RPMI8226 (cell line): Measurements from ENCODE around the gene RAB40A.

ENCODE experiments used
- DNase-seq: peaks from one replicate; pipeline ENCODE4 v3.0.0-alpha.2; 2015

Gene RAB40A

DNA sequence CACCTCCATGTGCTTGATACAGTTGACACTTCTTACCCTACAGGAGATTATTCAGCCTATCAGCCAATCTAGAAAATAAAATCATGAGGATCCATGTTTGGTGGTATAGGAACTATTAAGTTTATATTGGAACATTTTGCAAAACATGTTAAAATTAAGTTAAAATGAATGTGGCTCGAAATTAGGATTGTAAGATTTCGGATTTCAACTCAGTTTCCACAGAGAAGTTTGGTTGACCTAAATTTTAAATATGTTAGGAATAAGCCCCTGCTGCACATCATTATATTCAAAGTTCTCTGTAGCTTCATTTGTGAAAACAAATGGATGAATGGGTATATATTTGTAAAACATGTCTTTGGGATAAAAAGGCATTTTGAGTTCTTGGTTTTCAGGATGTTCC lies at the start of gene RAB40A:
RAB40A (minus strand) TSS at position 101 of the 400 bp plus-strand sequence. CDS start 18,733 bp downstream, outside the sequence.
- DNase-seq = no peak

DNA sequence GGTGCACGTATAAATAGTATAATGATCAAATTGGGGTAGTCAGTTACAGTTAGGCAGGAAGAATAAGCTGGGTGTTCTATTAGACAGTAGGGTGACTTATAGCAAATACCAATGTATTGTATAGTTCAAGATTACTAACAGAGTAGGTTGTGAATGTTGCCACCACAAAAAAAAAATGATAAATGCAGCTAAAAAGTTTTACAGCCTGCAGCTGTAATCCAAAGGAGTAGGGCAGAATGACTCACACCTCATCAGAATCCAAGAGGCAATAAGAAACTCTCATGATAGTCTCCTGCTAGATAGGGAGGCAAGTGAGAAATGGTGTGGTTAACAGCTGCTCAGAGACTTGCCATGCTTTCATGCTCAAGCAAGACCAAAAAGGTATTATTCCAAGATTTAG lies 46.5 kb upstream of the RAB40A start:
- peak; percentile 33 for DNase-seq

DNA sequence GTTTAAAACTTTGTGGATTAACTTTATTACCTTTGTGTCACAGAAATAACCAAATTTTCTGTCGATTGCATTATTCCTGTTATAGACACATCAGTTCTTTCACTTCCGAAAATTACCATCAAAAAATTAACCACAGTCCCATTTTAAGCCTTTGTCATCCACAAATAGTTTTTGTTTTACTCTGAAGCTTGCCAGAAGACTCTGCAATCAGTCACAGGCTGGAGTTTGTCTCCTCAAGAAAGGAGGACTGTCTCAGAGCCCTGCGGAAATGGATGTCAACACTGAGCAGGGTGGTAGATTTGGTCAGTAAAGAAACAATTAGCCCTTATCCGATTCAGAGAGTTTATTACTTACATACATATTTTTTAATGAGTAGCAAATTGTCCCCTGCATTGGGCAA lies 45.9 kb upstream of the RAB40A start:
- DNase-seq = peak; percentile 53

GRCh38 chrX:103562801-103563200 lies 43.5 kb upstream of the RAB40A start:
- no peak for DNase-seq

DNA sequence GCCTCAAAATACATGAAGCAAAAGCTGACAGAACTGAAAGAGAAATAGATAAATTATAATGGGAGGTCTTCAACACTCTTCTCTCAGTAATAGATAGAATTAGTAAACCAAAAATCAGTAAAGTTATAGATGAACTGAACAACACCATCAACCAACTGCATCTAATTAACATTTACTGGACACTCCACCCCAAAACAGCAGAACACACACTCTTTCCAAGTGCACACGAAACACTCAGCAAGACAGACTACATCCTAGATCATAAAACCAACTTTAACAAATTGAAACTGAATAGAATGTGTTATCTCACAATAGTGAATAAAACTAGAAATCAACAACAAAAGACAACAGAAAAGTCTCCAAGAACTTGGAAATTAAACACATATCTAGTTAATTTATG lies 41.0 kb upstream of the RAB40A start:
- no peak for DNase-seq

DNA sequence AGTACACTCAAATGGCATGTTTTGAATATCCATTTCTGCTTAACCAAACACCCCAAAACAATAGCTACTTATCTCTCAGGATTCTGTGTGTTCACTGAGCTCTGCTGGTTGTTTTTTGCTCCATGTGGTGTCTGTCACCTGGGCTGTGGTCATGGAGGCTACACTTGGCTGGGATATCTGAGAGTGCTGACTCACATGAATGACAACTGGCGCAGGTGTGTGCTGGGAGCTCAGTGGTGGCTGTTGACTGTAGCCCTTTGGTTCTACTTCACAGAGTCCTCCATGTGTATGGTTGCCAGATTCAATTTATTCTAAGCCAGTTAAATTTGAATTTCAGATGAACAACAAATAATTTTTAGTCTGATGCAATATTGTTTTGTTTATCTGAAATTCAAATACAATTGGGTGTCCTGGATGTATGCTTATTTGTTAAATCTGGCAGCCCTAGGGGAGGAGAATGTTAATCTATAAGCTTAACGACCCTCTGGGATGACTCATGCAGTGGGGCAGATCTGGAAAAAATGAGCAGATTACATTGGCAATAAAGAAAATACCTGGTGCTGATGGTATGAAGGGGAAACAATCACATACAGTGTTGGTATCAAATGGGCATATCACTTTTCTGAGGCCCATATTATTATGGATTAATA lies 37.8 kb upstream of the RAB40A start:
- peak; percentile 88 for DNase-seq

- DNase-seq = peak; percentile 67
These were observed 35.6 kb upstream of the RAB40A start for GRCh38 chrX:103554687-103555424.

- DNase-seq = no peak
These were observed 32.9 kb upstream of the RAB40A start for GRCh38 chrX:103552236-103552635.

DNA sequence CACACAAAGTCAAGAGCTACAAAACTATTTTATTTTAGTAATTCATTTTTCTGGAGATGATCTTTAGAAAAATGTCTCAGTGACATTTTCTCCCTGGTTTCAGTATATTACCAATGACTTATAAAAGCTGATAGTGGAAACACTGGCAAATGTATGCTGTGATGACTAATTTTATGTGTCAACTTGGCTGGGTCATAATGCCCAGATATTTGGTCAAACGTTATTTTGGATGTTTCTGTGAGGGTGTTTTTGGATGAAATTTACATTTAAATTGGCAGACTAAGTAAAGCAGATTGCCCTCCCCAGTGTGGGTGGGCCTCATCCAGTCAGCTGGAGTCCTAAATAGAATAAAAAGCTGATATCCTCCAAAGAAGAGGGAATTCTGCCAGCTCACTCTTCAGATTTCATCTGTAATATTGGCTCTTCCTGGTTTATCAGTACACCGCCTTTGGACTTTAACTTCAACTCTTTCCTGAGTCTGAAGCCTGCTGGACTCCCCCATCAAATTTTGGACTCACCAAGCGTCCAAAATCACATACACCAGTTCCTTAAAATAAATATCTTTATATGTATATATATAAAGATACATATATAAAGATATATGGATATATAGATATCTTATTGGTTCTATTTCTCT lies 31.2 kb upstream of the RAB40A start:
- DNase-seq = no peak

DNA sequence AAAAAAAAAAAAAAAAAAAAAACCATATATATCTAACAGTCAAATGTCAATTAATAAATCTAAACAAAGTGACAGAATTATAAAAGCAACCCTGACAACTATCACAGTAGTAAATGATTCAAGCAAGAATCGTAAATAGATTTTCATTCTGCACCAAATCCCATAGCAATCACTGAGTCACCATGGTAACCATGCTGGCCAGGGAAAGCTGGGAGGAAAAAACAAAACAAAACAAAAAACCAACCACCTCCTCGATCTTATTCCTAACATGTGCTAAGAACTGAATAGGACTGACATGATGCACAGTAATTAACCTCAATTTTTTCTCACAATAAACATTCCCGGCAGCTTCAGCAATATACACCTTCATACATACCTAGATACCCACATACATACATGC lies 30.6 kb upstream of the RAB40A start:
- DNase-seq = no peak

GRCh38 chrX:103540145-103540544 lies 20.9 kb upstream of the RAB40A start:
- DNase-seq = no peak

DNA sequence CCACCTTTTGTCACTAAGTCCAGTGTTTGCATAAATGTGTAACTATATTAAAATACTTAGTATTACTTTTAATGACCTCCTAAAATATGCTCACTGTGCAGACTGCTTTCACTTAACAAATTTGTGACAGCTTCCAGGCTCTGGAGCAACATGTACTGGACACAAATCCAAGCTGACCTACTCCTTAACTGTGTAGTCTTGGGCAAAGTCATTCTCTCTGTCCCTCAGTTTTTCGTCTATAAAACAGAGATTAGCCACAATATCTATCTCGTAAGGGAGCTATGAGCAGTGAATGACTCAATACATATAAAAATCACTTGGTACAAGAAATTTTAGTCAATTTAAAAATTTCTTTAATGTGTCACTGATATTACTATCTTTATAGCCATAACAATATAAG lies 20.4 kb upstream of the RAB40A start:
- DNase-seq = no peak

DNA sequence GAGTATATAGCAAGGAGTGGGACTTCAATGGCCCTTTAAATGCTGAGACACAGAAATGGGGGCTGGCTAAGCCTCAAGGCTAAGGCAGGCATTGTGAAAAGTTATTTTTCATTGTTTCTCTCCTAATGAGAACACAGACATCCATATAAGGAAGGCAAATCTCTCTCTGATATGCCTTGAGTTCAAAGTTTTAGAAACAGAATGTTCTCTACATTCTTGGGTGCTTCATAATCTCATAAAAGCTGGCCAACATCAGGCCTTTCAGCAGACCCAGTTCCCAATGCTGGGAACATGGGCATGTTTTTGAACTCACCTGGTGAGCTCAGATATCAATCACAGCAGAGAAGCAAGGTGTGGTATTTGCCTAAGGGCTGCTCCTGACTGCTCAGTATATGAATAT lies 19.4 kb upstream of the RAB40A start:
- no peak for DNase-seq

- no peak for DNase-seq
These were observed 18.6 kb upstream of the RAB40A start for GRCh38 chrX:103537871-103538387.

- no peak for DNase-seq
These were observed 17.4 kb upstream of the RAB40A start for GRCh38 chrX:103536732-103537131.

- no peak for DNase-seq
These were observed 16.8 kb upstream of the RAB40A start for GRCh38 chrX:103536071-103536470.

- no peak for DNase-seq
These were observed 15.9 kb upstream of the RAB40A start for GRCh38 chrX:103535206-103535605.

DNA sequence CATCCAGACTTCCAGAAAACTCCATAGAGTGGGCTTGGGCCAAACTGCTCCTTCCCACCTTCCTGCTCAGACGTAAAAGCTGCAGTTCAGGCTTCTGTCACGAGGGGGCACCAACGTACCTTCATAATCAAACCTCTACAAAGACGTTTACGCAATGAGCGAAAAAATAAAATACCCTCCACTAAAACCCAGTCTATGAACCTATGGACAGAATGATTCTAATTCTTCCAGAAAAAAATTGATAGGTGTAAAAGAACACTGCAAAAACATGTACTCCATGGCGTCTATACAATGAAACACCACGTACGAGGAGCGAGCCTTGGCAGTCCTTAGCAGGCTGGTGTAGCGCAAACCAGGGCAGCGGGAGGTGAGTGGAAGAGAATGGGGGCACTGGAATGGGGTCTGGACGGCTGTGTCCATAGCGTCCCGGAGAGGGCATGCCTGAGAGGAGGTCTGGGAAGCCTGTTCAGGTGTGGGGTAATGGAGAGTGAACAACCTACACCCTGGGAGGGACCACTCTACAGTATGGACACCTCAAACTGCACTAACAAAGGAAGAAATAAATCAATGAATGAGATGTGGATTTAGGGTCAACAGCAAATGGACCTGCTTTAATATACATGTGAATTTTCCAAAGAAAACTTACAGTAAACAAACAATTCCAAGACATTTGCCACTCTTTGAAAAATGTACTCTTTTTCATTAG lies 14.4 kb upstream of the RAB40A start:
- peak; percentile 59 for DNase-seq

- DNase-seq = no peak
These were observed 11.7 kb upstream of the RAB40A start for GRCh38 chrX:103531002-103531401.

- DNase-seq = no peak
These were observed 11.3 kb upstream of the RAB40A start for GRCh38 chrX:103530545-103530944.

DNA sequence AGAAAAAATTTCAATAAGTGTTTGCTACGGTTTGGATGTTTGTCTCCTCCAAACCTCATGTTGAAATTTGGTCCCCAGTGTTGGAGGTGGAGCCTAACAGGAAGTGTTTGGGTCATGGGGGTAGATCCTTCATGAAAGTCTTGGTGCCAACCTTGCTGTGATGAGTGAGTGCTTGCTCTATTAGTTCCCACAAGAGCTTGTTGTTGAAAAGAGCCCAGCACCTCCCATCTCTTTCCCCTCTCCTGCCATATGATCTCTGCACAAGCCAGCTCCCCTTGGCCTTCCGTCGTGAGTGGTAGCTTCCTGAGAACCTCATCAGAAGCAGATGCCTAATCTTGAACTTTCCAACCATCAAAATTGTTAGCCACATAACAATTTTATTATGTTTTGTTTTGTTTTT lies 10.3 kb upstream of the RAB40A start:
- no peak for DNase-seq

DNA sequence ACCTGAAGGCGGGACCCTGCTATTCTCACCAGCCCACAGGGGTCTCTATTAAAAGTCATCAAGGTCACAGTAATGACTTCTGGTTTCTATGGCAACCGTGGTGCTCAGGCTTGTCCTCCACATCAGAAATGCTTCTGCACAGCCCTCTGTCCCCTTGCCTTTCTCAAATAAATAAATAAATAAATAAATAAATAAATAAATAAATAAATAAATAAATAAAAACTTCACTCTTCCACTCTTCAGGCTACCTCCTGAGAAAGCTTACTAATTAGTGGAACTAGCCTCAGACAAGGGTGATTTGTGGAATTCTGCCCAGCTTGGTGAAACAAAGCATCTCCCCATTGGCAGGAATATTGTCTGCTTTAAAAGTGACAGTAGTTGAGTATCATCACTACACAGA lies 5.5 kb upstream of the RAB40A start:
- DNase-seq = no peak

DNA sequence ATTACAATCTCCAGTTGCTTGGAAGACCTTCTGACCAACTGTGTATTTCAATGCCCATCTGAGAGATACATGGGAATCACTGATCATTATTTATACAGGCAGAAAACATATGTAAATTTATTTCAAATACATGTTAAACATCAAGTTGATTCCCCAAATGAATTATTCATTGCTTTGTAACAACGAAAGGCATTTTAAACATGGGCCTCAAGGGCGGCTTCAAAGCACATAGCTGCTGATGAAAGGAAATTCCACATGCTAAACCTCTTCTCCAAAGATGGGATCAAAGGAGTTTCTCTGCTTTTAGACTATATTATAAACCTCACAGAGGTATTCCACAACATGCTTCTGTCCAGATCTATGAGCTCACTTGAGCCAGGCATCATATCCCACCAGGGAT lies 4.3 kb upstream of the RAB40A start:
- no peak for DNase-seq
